HepG2 (cell line): ENCODE results near the gene C1RL. TPM values are rescaled to one million over a fixed set of nuclear protein-coding genes. Genes with fewer than 3 reads are reported as not detected.

Experiments
- BCL6 ChIP-seq: IDR thresholded peaks from 2 replicates; pipeline ENCODE4 v1.6.1; 2016; ENCODE audit warnings: missing genetic modification reagents, missing compliant biosample characterization
- FOXM1 ChIP-seq: sonication (generic); formaldehyde crosslinking; IDR thresholded peaks from 2 replicates; pipeline ENCODE4 v1.5.0; 2020; ENCODE audit warnings: missing genetic modification reagents
- HNF4G ChIP-seq, 2 experiments: sonication (generic) in 1 of 2; formaldehyde crosslinking in 1 of 2; IDR thresholded peaks; 2 replicates each; pipeline versions ENCODE4 v1.4.0 to v1.6.1; 2011 to 2020; ENCODE audit warnings: borderline replicate concordance in 2 of 2, low read depth in 2 of 2, mild to moderate bottlenecking in 2 of 2, low read length in 1 of 2, missing genetic modification reagents in 1 of 2, moderate library complexity in 1 of 2
- HOXA3 ChIP-seq: sonication (generic); formaldehyde crosslinking; IDR thresholded peaks from 2 replicates; pipeline ENCODE4 v1.5.0; 2020; ENCODE audit warnings: missing genetic modification reagents
- NFKBIZ ChIP-seq: IDR thresholded peaks from 2 replicates; pipeline ENCODE4 v1.6.1; 2018; ENCODE audit warnings: missing genetic modification reagents, missing compliant biosample characterization
- SAFB2 ChIP-seq: sonication (generic); formaldehyde crosslinking; IDR thresholded peaks from 2 replicates; pipeline ENCODE4 v1.5.1; 2020; ENCODE audit warnings: missing genetic modification reagents, low read depth, mild to moderate bottlenecking, borderline replicate concordance
- SOX5 ChIP-seq: IDR thresholded peaks from 2 replicates; pipeline ENCODE4 v1.6.1; 2016; ENCODE audit warnings: borderline replicate concordance
- TAF15 ChIP-seq: fragments of 200-400 bp; formaldehyde crosslinking; IDR thresholded peaks from one replicate; pipeline ENCODE4 v1.6.1; 2018; ENCODE audit warnings: mild to moderate bottlenecking, low read depth, low read length; ENCODE audit not compliant: poor library complexity, severe bottlenecking
- TARDBP ChIP-seq: sonication (generic); formaldehyde crosslinking; IDR thresholded peaks from 2 replicates; pipeline ENCODE4 v1.8.0; 2022; ENCODE audit warnings: mild to moderate bottlenecking, missing genetic modification reagents
- ZNF333 ChIP-seq: sonication (generic); formaldehyde crosslinking; IDR thresholded peaks from 2 replicates; pipeline ENCODE4 v1.4.0; 2020; ENCODE audit warnings: mild to moderate bottlenecking, missing genetic modification reagents, borderline replicate concordance
- polyA plus RNA-seq, 8 experiments: library from polyadenylated mRNA; depleted of rRNA in 3 of 8; stranded (reverse) in 7 of 8; unstranded in 1 of 8; fragments of >200 nt; fragmentation: Illumina TruSeq in 4 of 8; extraction: Trizol in 4 of 8; gene quantifications; 2 replicates each; pipeline versions ENCODE4 v1.2.1 to v1.2.3, GENCODE V29; 2011 to 2016; ENCODE audit warnings: low read depth in 4 of 8, missing spikeins in 1 of 8, mixed read lengths in 1 of 8; ENCODE audit not compliant: insufficient read depth in 1 of 8
- total RNA-seq, 5 experiments: library from RNA; depleted of rRNA; stranded (reverse); fragments of >200 nt; fragmentation: Illumina TruSeq; extraction: Trizol; gene quantifications; 2 replicates each; pipeline ENCODE4 v1.2.3, GENCODE V29; 2016; ENCODE audit warnings: low read depth in 1 of 5
- TF ChIP-seq, protein P1 (sequence below): sonication (generic); formaldehyde crosslinking; IDR thresholded peaks from 2 replicates; pipeline ENCODE4 v1.9.0; 2021; ENCODE audit warnings: mild to moderate bottlenecking, missing genetic modification reagents
- TF ChIP-seq, protein P2 (sequence below): sonication (generic); formaldehyde crosslinking; IDR thresholded peaks from 2 replicates; pipeline ENCODE4 v1.9.0; 2021; ENCODE audit warnings: missing genetic modification reagents, borderline replicate concordance
- TF ChIP-seq, protein P3 (sequence below): IDR thresholded peaks from 2 replicates; pipeline ENCODE4 v1.6.1; 2016; ENCODE audit warnings: missing compliant biosample characterization, missing genetic modification reagents, borderline replicate concordance
- TF ChIP-seq, protein P4 (sequence below), 2 experiments: sonication (generic) in 1 of 2; formaldehyde crosslinking in 1 of 2; IDR thresholded peaks; 2 replicates each; pipeline versions ENCODE4 v1.4.0 to v1.6.1; 2018 to 2020; ENCODE audit warnings: missing genetic modification reagents in 2 of 2, borderline replicate concordance in 1 of 2, low read depth in 1 of 2, mild to moderate bottlenecking in 1 of 2, missing biosample characterization in 1 of 2

The C1RL gene
- total and polyA plus RNA-seq, 2 of the 13 experiments (the other 11 are each of a cell fraction or from before 2014, with no cell fraction given), result 28.9 to 53.1 TPM

DNA sequence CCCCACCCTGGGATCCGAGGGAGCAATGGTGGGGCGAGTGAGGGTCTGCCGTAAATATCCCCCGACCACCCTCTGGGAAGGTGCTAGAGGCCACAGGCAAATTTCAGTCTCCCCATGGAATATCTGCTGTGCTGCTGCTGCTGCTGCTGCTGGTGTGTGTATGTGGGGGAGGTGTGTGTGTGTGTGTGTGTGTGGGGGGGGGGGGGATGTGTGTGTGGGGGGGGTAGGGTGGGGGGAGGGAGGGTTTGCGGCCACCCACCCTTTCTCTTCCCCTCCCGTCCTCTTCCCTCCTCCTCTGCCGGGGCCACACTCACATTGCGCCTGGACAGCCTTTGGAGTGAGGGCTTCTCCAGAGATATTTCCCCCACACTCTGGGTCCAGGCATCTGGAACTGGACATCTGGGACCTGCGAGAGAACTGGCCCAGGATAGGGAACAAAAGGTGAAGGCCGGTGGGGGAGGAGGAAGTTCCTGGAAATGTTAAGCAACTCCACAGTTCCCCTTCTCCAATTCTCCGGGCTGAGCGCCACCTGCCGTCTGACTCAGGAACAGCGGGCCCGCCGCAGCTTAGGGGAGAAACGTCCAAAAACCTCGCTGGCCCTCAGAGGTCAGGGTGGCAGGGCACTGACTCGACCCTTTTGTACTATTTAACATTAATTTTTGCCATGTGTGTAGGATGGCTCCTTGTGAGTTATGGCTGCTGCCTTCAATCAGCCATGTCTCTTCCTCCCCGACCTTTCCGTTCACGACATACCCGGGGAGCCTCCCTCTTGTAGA lies at the start of gene C1RL (continued):
- TF ChIP-seq, protein P1, sequence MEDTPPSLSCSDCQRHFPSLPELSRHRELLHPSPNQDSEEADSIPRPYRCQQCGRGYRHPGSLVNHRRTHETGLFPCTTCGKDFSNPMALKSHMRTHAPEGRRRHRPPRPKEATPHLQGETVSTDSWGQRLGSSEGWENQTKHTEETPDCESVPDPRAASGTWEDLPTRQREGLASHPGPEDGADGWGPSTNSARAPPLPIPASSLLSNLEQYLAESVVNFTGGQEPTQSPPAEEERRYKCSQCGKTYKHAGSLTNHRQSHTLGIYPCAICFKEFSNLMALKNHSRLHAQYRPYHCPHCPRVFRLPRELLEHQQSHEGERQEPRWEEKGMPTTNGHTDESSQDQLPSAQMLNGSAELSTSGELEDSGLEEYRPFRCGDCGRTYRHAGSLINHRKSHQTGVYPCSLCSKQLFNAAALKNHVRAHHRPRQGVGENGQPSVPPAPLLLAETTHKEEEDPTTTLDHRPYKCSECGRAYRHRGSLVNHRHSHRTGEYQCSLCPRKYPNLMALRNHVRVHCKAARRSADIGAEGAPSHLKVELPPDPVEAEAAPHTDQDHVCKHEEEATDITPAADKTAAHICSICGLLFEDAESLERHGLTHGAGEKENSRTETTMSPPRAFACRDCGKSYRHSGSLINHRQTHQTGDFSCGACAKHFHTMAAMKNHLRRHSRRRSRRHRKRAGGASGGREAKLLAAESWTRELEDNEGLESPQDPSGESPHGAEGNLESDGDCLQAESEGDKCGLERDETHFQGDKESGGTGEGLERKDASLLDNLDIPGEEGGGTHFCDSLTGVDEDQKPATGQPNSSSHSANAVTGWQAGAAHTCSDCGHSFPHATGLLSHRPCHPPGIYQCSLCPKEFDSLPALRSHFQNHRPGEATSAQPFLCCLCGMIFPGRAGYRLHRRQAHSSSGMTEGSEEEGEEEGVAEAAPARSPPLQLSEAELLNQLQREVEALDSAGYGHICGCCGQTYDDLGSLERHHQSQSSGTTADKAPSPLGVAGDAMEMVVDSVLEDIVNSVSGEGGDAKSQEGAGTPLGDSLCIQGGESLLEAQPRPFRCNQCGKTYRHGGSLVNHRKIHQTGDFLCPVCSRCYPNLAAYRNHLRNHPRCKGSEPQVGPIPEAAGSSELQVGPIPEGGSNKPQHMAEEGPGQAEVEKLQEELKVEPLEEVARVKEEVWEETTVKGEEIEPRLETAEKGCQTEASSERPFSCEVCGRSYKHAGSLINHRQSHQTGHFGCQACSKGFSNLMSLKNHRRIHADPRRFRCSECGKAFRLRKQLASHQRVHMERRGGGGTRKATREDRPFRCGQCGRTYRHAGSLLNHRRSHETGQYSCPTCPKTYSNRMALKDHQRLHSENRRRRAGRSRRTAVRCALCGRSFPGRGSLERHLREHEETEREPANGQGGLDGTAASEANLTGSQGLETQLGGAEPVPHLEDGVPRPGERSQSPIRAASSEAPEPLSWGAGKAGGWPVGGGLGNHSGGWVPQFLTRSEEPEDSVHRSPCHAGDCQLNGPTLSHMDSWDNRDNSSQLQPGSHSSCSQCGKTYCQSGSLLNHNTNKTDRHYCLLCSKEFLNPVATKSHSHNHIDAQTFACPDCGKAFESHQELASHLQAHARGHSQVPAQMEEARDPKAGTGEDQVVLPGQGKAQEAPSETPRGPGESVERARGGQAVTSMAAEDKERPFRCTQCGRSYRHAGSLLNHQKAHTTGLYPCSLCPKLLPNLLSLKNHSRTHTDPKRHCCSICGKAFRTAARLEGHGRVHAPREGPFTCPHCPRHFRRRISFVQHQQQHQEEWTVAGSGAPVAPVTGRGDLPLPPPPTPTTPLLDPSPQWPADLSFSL (CRISPR knock-in tag), result peak; percentile 27; the same call in 1 of the 2 replicates
- TF ChIP-seq HOXA3 (CRISPR knock-in tag), result peak; percentile 66; the same call in 1 of the 2 replicates
- TF ChIP-seq FOXM1 (CRISPR knock-in tag), result no peak
- TF ChIP-seq BCL6, result peak; percentile 89
- TF ChIP-seq, protein P2, sequence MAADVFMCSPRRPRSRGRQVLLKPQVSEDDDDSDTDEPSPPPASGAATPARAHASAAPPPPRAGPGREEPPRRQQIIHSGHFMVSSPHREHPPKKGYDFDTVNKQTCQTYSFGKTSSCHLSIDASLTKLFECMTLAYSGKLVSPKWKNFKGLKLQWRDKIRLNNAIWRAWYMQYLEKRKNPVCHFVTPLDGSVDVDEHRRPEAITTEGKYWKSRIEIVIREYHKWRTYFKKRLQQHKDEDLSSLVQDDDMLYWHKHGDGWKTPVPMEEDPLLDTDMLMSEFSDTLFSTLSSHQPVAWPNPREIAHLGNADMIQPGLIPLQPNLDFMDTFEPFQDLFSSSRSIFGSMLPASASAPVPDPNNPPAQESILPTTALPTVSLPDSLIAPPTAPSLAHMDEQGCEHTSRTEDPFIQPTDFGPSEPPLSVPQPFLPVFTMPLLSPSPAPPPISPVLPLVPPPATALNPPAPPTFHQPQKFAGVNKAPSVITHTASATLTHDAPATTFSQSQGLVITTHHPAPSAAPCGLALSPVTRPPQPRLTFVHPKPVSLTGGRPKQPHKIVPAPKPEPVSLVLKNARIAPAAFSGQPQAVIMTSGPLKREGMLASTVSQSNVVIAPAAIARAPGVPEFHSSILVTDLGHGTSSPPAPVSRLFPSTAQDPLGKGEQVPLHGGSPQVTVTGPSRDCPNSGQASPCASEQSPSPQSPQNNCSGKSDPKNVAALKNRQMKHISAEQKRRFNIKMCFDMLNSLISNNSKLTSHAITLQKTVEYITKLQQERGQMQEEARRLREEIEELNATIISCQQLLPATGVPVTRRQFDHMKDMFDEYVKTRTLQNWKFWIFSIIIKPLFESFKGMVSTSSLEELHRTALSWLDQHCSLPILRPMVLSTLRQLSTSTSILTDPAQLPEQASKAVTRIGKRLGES (CRISPR knock-in tag), result no peak
- TF ChIP-seq, protein P3, sequence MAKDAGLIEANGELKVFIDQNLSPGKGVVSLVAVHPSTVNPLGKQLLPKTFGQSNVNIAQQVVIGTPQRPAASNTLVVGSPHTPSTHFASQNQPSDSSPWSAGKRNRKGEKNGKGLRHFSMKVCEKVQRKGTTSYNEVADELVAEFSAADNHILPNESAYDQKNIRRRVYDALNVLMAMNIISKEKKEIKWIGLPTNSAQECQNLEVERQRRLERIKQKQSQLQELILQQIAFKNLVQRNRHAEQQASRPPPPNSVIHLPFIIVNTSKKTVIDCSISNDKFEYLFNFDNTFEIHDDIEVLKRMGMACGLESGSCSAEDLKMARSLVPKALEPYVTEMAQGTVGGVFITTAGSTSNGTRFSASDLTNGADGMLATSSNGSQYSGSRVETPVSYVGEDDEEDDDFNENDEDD (CRISPR knock-in tag), result no peak
- TF ChIP-seq NFKBIZ (CRISPR knock-in tag), result peak; percentile 83; the same call in 1 of the 2 replicates
- TF ChIP-seq HNF4G (IDR thresholded peaks at IDR 0.05; ENCODE audit: borderline replicate concordance, low read depth, low read length), result 0 out of 2 replicates have a peak, but pooled peaks have one; percentile 6
- peak; percentile 72; the same call in 1 of the 2 replicates for TF ChIP-seq HNF4G (CRISPR knock-in tag; IDR thresholded peaks at IDR 0.05; ENCODE audit: borderline replicate concordance, low read depth)
- peak; percentile 69; the same call in 1 of the 2 replicates for TF ChIP-seq SOX5
- no peak for TF ChIP-seq TAF15
- TF ChIP-seq ZNF333 (CRISPR knock-in tag), result no peak
- TF ChIP-seq, protein P4, sequence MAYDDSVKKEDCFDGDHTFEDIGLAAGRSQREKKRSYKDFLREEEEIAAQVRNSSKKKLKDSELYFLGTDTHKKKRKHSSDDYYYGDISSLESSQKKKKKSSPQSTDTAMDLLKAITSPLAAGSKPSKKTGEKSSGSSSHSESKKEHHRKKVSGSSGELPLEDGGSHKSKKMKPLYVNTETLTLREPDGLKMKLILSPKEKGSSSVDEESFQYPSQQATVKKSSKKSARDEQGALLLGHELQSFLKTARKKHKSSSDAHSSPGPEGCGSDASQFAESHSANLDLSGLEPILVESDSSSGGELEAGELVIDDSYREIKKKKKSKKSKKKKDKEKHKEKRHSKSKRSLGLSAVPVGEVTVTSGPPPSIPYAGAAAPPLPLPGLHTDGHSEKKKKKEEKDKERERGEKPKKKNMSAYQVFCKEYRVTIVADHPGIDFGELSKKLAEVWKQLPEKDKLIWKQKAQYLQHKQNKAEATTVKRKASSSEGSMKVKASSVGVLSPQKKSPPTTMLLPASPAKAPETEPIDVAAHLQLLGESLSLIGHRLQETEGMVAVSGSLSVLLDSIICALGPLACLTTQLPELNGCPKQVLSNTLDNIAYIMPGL (CRISPR knock-in tag; IDR thresholded peaks at IDR 0.05; ENCODE audit: borderline replicate concordance in 1 of 2, low read depth in 1 of 2), result peak; percentile 66 to 85
- TF ChIP-seq SAFB2 (CRISPR knock-in tag), result no peak
- peak; percentile 78 for TF ChIP-seq TARDBP (CRISPR knock-in tag)
